ENCODE results near the gene SCIN.
A peak's percentile ranks its signal among the peaks of the same experiment; 100 is the strongest.
"Not testable (repeated sequence)": the region's sequence is repeated elsewhere in the genome, so short reads cannot be mapped to it uniquely, and the experiment has no call there.

SCIN gene

DNA sequence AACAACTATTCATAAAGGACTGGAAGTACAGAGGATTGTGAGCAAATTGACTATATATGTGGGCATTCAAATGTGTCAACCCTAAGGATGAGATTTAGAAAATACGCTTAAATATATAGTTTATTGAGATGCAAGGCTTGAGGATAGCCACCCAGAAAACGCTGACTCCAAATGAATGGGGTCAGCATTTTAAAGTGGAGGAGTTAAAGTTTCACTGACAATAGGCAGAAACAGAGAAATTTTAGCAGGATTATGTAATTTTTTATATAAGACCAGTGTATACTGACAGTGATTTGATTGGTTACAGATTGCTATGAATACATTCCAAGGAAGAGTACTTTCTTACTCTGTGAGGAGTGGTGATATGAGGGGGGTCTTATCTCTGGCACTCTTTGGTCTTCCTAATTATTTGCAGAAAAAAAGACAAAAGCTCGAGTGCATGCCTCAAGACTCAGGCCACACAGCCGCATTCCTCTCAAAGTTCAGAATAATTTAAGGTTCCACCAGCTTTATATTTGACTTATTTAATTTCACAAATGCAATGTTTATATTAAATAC is 78.3 kb downstream of the SCIN start:
- TF ChIP-seq, protein P1, sequence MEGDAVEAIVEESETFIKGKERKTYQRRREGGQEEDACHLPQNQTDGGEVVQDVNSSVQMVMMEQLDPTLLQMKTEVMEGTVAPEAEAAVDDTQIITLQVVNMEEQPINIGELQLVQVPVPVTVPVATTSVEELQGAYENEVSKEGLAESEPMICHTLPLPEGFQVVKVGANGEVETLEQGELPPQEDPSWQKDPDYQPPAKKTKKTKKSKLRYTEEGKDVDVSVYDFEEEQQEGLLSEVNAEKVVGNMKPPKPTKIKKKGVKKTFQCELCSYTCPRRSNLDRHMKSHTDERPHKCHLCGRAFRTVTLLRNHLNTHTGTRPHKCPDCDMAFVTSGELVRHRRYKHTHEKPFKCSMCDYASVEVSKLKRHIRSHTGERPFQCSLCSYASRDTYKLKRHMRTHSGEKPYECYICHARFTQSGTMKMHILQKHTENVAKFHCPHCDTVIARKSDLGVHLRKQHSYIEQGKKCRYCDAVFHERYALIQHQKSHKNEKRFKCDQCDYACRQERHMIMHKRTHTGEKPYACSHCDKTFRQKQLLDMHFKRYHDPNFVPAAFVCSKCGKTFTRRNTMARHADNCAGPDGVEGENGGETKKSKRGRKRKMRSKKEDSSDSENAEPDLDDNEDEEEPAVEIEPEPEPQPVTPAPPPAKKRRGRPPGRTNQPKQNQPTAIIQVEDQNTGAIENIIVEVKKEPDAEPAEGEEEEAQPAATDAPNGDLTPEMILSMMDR (IDR thresholded peaks at IDR 0.05; ENCODE audit: control insufficient read depth, insufficient read depth, low read depth, low read length, missing control alignments), result no peak
- DNase-seq (ENCODE audit: low read depth), result no peak
- H3K4me3 ChIP-seq (ENCODE audit: control insufficient read depth, low read depth, low read length), result no peak overlapping the region

DNA sequence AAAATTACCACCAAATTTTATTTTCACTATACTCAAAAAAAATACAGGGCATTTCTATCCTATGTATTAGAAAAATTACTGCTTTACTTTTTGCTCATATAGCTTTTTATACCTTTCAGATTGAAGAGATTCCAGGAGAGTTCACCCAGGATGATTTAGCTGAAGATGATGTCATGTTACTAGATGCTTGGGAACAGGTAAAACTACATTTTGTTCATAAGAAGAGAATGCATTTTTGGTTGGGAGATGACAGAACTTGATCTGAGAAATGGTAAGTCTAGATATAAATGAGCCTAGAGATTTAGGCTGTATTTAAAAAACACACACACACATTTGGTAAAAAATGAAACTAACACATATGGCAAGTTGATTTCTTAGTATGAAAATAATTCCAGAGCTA is 78.8 kb downstream of the SCIN start:
- no peak for DNase-seq (ENCODE audit: low read depth)
- no peak overlapping the region for H3K4me3 ChIP-seq (ENCODE audit: control insufficient read depth, low read depth, low read length)
- TF ChIP-seq, protein P1 (IDR thresholded peaks at IDR 0.05; ENCODE audit: control insufficient read depth, insufficient read depth, low read depth, low read length, missing control alignments), result no peak

- H3K4me3 ChIP-seq (ENCODE audit: control insufficient read depth, low read depth, low read length), result no peak overlapping the region
- TF ChIP-seq, protein P1 (IDR thresholded peaks at IDR 0.05; ENCODE audit: control insufficient read depth, insufficient read depth, low read depth, low read length, missing control alignments), result no peak
- no peak for DNase-seq (ENCODE audit: low read depth)
These were observed 79.6 kb downstream of the SCIN start for GRCh38 chr7:12650080-12650479.

DNA sequence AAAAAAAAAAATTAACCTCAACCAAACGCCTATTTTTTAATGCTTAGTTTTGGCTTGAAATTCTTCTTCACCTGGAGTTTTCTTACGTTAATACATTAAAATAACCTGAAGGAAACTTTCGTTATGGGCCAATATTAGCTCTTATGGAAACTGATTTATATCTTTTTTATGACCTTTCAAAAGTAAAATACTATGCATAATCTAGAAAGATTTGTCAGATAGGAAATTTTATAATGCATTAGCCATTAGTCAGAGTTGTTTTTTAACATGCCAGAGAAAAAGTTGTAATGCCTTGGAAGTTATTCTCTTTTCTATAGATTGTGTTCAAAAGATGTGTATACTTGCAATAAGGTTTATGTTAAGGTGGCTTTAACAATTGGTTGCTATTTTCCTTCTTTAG is 82.6 kb downstream of the SCIN start:
- TF ChIP-seq, protein P1 (IDR thresholded peaks at IDR 0.05; ENCODE audit: control insufficient read depth, insufficient read depth, low read depth, low read length, missing control alignments), result no peak
- H3K4me3 ChIP-seq (ENCODE audit: control insufficient read depth, low read depth, low read length), result no peak overlapping the region
- DNase-seq (ENCODE audit: low read depth), result no peak

GRCh38 chr7:12653518-12653917 is 83.0 kb downstream of the SCIN start:
- no peak for DNase-seq (ENCODE audit: low read depth)
- TF ChIP-seq, protein P1 (IDR thresholded peaks at IDR 0.05; ENCODE audit: control insufficient read depth, insufficient read depth, low read depth, low read length, missing control alignments), result no peak

GRCh38 chr7:12655161-12655560 is 84.6 kb downstream of the SCIN start:
- DNase-seq (ENCODE audit: low read depth), result no peak
- TF ChIP-seq, protein P1 (IDR thresholded peaks at IDR 0.05; ENCODE audit: control insufficient read depth, insufficient read depth, low read depth, low read length, missing control alignments), result no peak
- no peak overlapping the region for H3K4me3 ChIP-seq (ENCODE audit: control insufficient read depth, low read depth, low read length)

More at GRCh38 chr7:12653518-12653917, 83.0 kb downstream of the SCIN start:
- H3K4me3 ChIP-seq (ENCODE audit: control insufficient read depth, low read depth, low read length), result no peak overlapping the region

- DNase-seq (ENCODE audit: low read depth), result peak; percentile 64
- not testable (repeated sequence) for H3K4me3 ChIP-seq (ENCODE audit: control insufficient read depth, low read depth, low read length)
These were observed 89.9 kb downstream of the SCIN start for GRCh38 chr7:12660423-12660822.

DNA sequence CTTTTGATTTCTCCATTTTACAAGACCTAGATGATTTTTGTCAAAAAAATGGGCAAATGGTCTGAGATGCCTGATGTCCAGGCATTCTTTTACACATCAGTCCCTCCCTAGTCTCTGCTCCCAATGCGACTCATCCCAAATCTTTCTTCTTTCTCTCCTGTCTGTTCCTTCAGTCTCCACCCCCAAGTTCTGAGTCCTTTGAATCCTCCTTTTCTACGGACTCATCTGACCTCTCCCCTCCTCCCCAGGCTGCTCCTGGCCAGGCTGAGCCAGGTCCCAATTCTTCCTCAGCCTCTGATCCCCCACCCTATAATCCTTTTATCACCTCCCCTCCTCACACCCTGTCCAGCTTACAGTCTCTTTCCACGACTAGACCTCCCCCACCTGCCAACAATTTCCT is 90.5 kb downstream of the SCIN start:
- H3K4me3 ChIP-seq (ENCODE audit: control insufficient read depth, low read depth, low read length); DNase-seq (ENCODE audit: low read depth): not testable (repeated sequence)
